ENCODE measurements around the gene CREB5. TPM values are rescaled to one million over a fixed set of nuclear protein-coding genes. Genes with fewer than 3 reads are reported as not detected.

The CREB5 gene
- total and polyA plus RNA-seq, 4 experiments from 2014 or later: not detected

DNA sequence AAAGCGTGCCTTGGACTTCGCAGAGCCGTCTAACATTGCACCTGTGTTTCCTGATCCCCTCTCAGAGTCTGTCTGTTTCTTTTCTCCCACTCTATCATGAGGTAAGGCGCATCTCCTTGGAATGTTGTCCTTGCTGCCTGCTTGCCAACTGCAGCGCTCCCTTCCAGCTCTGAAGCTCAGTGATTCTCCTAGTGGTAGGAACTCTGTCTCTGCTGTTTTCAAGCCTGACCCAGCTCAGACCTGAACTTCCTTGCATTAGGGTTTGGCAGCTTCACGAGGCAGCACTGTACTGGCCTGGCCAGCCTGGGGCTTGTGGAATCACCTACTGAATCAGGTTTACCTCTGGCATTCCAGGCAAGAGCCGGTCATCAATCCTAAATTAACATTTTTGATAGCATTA is 123.9 kb downstream of the CREB5 start:
- no peaks in the 10 kb centered on the region for H3K4me1 Mint-ChIP-seq
- no peak overlapping the region for H3K27ac Mint-ChIP-seq
- DNase-seq: no peak
- H3K9me3 Mint-ChIP-seq: peaks cover 0 to 5% (median 0%) of the 10 kb centered on the region in 8 donors
- Histone ChIP-seq H3K4me3 (ENCODE audit: low read length in 2 of 2) (no peak overlapping the region), H3K27ac (ENCODE audit: low read depth, low read length) (no peak overlapping the region), H3K4me1 (ENCODE audit: insufficient read depth, low read length) (no peaks in the 10 kb centered on the region), H3K36me3 (ENCODE audit: insufficient read depth, low read length) (no peaks in the 10 kb centered on the region), H3K9me3 (ENCODE audit: control insufficient read depth in 1 of 2, low read length in 2 of 2) (no peaks in the 10 kb centered on the region), H3K27me3 (ENCODE audit: insufficient read depth, low read length) (no peaks in the 10 kb centered on the region)
- CTCF ChIA-PET (ENCODE audit: partially characterized antibody): no interaction called here
- H3K36me3 Mint-ChIP-seq: no peaks in the 10 kb centered on the region
- H3K4me3 Mint-ChIP-seq: no peak overlapping the region
- intact Hi-C loops (cut with micrococcal nuclease): no loop called here
- H3K27me3 Mint-ChIP-seq: peaks cover 1 to 2% of the 10 kb centered on the region in 2 donors
- POLR2A ChIA-PET (ENCODE audit: partially characterized antibody): no interaction called here

- Mint-ChIP-seq H3K27me3 (peaks cover 1 to 5% of the 10 kb centered on the region in 2 donors), H3K4me1 (no peaks in the 10 kb centered on the region), H3K9me3 (peaks cover 0 to 7% (median 0%) of the 10 kb centered on the region in 8 donors), H3K27ac (no peak overlapping the region), H3K36me3 (no peaks in the 10 kb centered on the region), H3K4me3 (no peak overlapping the region)
- CTCF ChIA-PET (ENCODE audit: partially characterized antibody): no interaction called here
- H3K4me1 ChIP-seq (ENCODE audit: insufficient read depth, low read length): no peaks in the 10 kb centered on the region
- no peak for DNase-seq
- H3K27ac ChIP-seq (ENCODE audit: low read depth, low read length): no peak overlapping the region
- no peak overlapping the region for H3K4me3 ChIP-seq (ENCODE audit: low read length in 2 of 2)
- no peaks in the 10 kb centered on the region for H3K9me3 ChIP-seq (ENCODE audit: control insufficient read depth in 1 of 2, low read length in 2 of 2)
- intact Hi-C loops (cut with micrococcal nuclease): no loop called here
- no peaks in the 10 kb centered on the region for H3K36me3 ChIP-seq (ENCODE audit: insufficient read depth, low read length)
- no peaks in the 10 kb centered on the region for H3K27me3 ChIP-seq (ENCODE audit: insufficient read depth, low read length)
- POLR2A ChIA-PET (ENCODE audit: partially characterized antibody): no interaction called here
Measured at GRCh38 chr7:28539289-28539981, 127.1 kb downstream of the CREB5 start.

GRCh38 chr7:28542410-28542809 is 130.1 kb downstream of the CREB5 start:
- Mint-ChIP-seq H3K27ac (no peak overlapping the region), H3K4me1 (no peaks in the 10 kb centered on the region), H3K36me3 (no peaks in the 10 kb centered on the region), H3K9me3 (peaks cover 2 to 19% (median 4%) of the 10 kb centered on the region in 8 donors), H3K27me3 (peaks cover 1 to 5% of the 10 kb centered on the region in 2 donors), H3K4me3 (no peak overlapping the region)
- no peak for DNase-seq
- ChIA-PET CTCF (ENCODE audit: partially characterized antibody) (no interaction called here), POLR2A (ENCODE audit: partially characterized antibody) (no interaction called here)
- H3K9me3 ChIP-seq (ENCODE audit: control insufficient read depth in 1 of 2, low read length in 2 of 2): no peaks in the 10 kb centered on the region
- no peaks in the 10 kb centered on the region for H3K4me1 ChIP-seq (ENCODE audit: insufficient read depth, low read length)
- no peak overlapping the region for H3K4me3 ChIP-seq (ENCODE audit: low read length in 2 of 2)
- intact Hi-C loops (cut with micrococcal nuclease): no loop called here
- H3K36me3 ChIP-seq (ENCODE audit: insufficient read depth, low read length): no peaks in the 10 kb centered on the region
- no peaks in the 10 kb centered on the region for H3K27me3 ChIP-seq (ENCODE audit: insufficient read depth, low read length)
- no peak overlapping the region for H3K27ac ChIP-seq (ENCODE audit: low read depth, low read length)

DNA sequence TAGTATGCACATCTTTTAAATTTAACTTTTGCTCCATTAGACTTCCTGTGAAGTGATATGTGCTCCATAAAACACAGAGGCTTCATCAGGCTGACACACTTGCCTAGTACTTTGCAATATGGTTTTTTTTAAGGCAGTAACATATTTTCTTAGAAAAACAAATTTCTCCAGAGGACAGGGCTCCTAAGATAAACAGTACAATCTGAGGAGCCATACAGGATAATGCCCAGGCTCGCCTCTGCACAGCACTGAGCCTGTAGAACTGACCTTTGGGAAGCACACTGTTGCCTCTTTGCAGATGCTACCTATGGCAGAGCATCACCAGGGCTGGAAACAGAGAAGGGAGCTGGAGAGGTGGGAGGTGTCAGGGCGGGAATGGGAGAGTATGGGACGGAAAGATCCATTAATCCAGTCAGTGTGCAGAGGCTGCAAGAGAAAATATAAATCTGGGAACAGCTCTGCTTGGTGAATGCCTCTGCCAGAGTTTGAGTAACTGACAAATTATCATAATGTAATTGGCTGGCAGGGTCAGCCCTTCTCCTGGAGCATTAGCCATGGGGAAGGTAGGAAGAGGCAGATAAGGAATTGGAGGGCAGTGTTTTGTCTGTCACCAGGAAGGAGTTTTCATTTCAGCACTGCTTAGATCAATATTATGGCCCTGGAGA is 132.3 kb downstream of the CREB5 start:
- no peak overlapping the region for H3K27ac ChIP-seq (ENCODE audit: low read depth, low read length)
- H3K9me3 Mint-ChIP-seq: peaks cover 2 to 24% (median 7%) of the 10 kb centered on the region in 8 donors
- H3K4me1 Mint-ChIP-seq: no peaks in the 10 kb centered on the region
- no peaks in the 10 kb centered on the region for H3K36me3 ChIP-seq (ENCODE audit: insufficient read depth, low read length)
- no peaks in the 10 kb centered on the region for H3K4me1 ChIP-seq (ENCODE audit: insufficient read depth, low read length)
- no peaks in the 10 kb centered on the region for H3K9me3 ChIP-seq (ENCODE audit: control insufficient read depth in 1 of 2, low read length in 2 of 2)
- H3K27me3 ChIP-seq (ENCODE audit: insufficient read depth, low read length): no peaks in the 10 kb centered on the region
- H3K27me3 Mint-ChIP-seq: peaks cover 0 to 5% of the 10 kb centered on the region in 2 donors
- H3K27ac Mint-ChIP-seq: peak overlapping the region in 1 of 7 donors; percentile 9
- ChIA-PET CTCF (ENCODE audit: partially characterized antibody) (no interaction called here), POLR2A (ENCODE audit: partially characterized antibody) (no interaction called here)
- no peak for DNase-seq
- H3K36me3 Mint-ChIP-seq: no peaks in the 10 kb centered on the region
- intact Hi-C loops (cut with micrococcal nuclease): no loop called here
- H3K4me3 Mint-ChIP-seq: no peak overlapping the region
- H3K4me3 ChIP-seq (ENCODE audit: low read length in 2 of 2): no peak overlapping the region

DNA sequence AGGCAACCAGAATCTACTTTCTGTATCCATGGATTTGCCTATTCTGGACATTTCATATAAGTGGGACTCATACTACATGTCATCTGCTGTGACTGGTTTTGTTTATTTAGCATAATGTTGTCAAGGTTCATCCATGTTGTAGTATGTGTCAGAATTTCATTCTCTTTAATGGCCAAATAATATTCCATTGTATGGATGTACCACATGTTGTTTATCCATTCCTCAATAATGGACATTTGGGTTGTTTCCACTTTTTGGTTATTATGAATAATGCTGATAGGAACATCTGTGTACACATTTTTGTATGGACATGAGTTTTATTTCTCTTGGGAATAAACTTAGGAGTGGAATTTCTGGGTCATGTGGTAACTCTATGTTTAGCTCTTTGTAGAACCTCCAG is 133.7 kb downstream of the CREB5 start:
- no peaks in the 10 kb centered on the region for H3K9me3 ChIP-seq (ENCODE audit: control insufficient read depth in 1 of 2, low read length in 2 of 2)
- H3K4me3 Mint-ChIP-seq: no peak overlapping the region
- peaks cover 0 to 24% (median 7%) of the 10 kb centered on the region in 8 donors for H3K9me3 Mint-ChIP-seq
- no peaks in the 10 kb centered on the region for H3K36me3 Mint-ChIP-seq
- H3K27ac Mint-ChIP-seq: no peak overlapping the region
- H3K27ac ChIP-seq (ENCODE audit: low read depth, low read length): no peak overlapping the region
- ChIA-PET POLR2A (ENCODE audit: partially characterized antibody) (no interaction called here), CTCF (ENCODE audit: partially characterized antibody) (no interaction called here)
- H3K4me1 Mint-ChIP-seq: no peaks in the 10 kb centered on the region
- no peaks in the 10 kb centered on the region for H3K4me1 ChIP-seq (ENCODE audit: insufficient read depth, low read length)
- no peak overlapping the region for H3K4me3 ChIP-seq (ENCODE audit: low read length in 2 of 2)
- H3K36me3 ChIP-seq (ENCODE audit: insufficient read depth, low read length): no peaks in the 10 kb centered on the region
- DNase-seq: no peak
- peaks cover 0 to 3% of the 10 kb centered on the region in 2 donors for H3K27me3 Mint-ChIP-seq
- H3K27me3 ChIP-seq (ENCODE audit: insufficient read depth, low read length): no peaks in the 10 kb centered on the region
- intact Hi-C loops (cut with micrococcal nuclease): no loop called here

- peaks cover 0 to 24% (median 7%) of the 10 kb centered on the region in 8 donors for H3K9me3 Mint-ChIP-seq
- no peak overlapping the region for H3K27ac Mint-ChIP-seq
- Histone ChIP-seq H3K27me3 (ENCODE audit: insufficient read depth, low read length) (no peaks in the 10 kb centered on the region), H3K4me1 (ENCODE audit: insufficient read depth, low read length) (no peaks in the 10 kb centered on the region), H3K9me3 (ENCODE audit: control insufficient read depth in 1 of 2, low read length in 2 of 2) (no peaks in the 10 kb centered on the region), H3K4me3 (ENCODE audit: low read length in 2 of 2) (no peak overlapping the region), H3K36me3 (ENCODE audit: insufficient read depth, low read length) (no peaks in the 10 kb centered on the region), H3K27ac (ENCODE audit: low read depth, low read length) (no peak overlapping the region)
- DNase-seq: no peak
- H3K27me3 Mint-ChIP-seq: peaks cover 3% of the 10 kb centered on the region in 2 donors
- H3K36me3 Mint-ChIP-seq: no peaks in the 10 kb centered on the region
- no peak overlapping the region for H3K4me3 Mint-ChIP-seq
- intact Hi-C loops (cut with micrococcal nuclease): no loop called here
- H3K4me1 Mint-ChIP-seq: no peaks in the 10 kb centered on the region
- ChIA-PET POLR2A (ENCODE audit: partially characterized antibody) (no interaction called here), CTCF (ENCODE audit: partially characterized antibody) (no interaction called here)
Measured at GRCh38 chr7:28547115-28547514, 134.8 kb downstream of the CREB5 start.

- intact Hi-C loops (cut with micrococcal nuclease): no loop called here
- H3K4me1 Mint-ChIP-seq: no peaks in the 10 kb centered on the region
- H3K27ac ChIP-seq (ENCODE audit: low read depth, low read length): no peak overlapping the region
- POLR2A ChIA-PET (ENCODE audit: partially characterized antibody): no interaction called here
- no peaks in the 10 kb centered on the region for H3K27me3 ChIP-seq (ENCODE audit: insufficient read depth, low read length)
- no peak for DNase-seq
- H3K4me3 Mint-ChIP-seq: no peak overlapping the region
- H3K27me3 Mint-ChIP-seq: peaks cover 3% of the 10 kb centered on the region in 2 donors
- CTCF ChIA-PET (ENCODE audit: partially characterized antibody): no interaction called here
- H3K36me3 ChIP-seq (ENCODE audit: insufficient read depth, low read length): no peaks in the 10 kb centered on the region
- H3K4me3 ChIP-seq (ENCODE audit: low read length in 2 of 2): no peak overlapping the region
- peaks cover 0 to 24% (median 7%) of the 10 kb centered on the region in 8 donors for H3K9me3 Mint-ChIP-seq
- H3K9me3 ChIP-seq (ENCODE audit: control insufficient read depth in 1 of 2, low read length in 2 of 2): no peaks in the 10 kb centered on the region
- H3K36me3 Mint-ChIP-seq: no peaks in the 10 kb centered on the region
- no peak overlapping the region for H3K27ac Mint-ChIP-seq
- no peaks in the 10 kb centered on the region for H3K4me1 ChIP-seq (ENCODE audit: insufficient read depth, low read length)
Measured at GRCh38 chr7:28548416-28548815, 136.1 kb downstream of the CREB5 start.

All from CD4-positive, alpha-beta memory T cell (primary cell).